Erythroblast (primary cell): Measurements from ENCODE around the gene CSTPP1.

Source experiments
- GATA1 ChIP-seq: IDR thresholded peaks from 2 replicates; pipeline ENCODE4 v1.6.1; 2011; ENCODE audit warnings: low read depth, mild to moderate bottlenecking, control low read depth, low read length, moderate library complexity
- POLR2A ChIP-seq: IDR thresholded peaks from 2 replicates; pipeline ENCODE4 v1.6.1; 2011; ENCODE audit warnings: mild to moderate bottlenecking, low read length

GRCh38 chr11:47050284-47050683, 113.7 kb downstream of the CSTPP1 start:
- TF ChIP-seq POLR2A (no peak), GATA1 (no peak)
